Fibroblast of skin of right quadriceps (primary cell): ENCODE results near the gene LZTS3.
A peak's percentile ranks its signal among the peaks of the same experiment; 100 is the strongest.
"Not testable (repeated sequence)": the region's sequence is repeated elsewhere in the genome, so short reads cannot be mapped to it uniquely, and the experiment has no call there.

ENCODE experiments used
- DNase-seq: peaks from one replicate; pipeline ENCODE4 v3.0.0-alpha.2; 2013

Gene LZTS3

GRCh38 chr20:3166913-3167342 lies 6.4 kb downstream of the LZTS3 start:
- no peak for DNase-seq

GRCh38 chr20:3166338-3166912 lies 6.9 kb downstream of the LZTS3 start:
- no peak for DNase-seq

- DNase-seq = peak; percentile 38
Observed at GRCh38 chr20:3165473-3166337, 7.6 kb downstream of the LZTS3 start.

- no peak for DNase-seq
Observed at GRCh38 chr20:3164763-3165410, 8.5 kb downstream of the LZTS3 start.

- no peak for DNase-seq
Observed at GRCh38 chr20:3164043-3164762, 9.1 kb downstream of the LZTS3 start.

GRCh38 chr20:3163099-3164042 lies 10.0 kb downstream of the LZTS3 start:
- no peak for DNase-seq

GRCh38 chr20:3162080-3162611 lies 11.2 kb downstream of the LZTS3 start:
- DNase-seq = no peak

GRCh38 chr20:3161316-3162079 lies 11.9 kb downstream of the LZTS3 start:
- no peak for DNase-seq

GRCh38 chr20:3160418-3160817 lies 12.9 kb downstream of the LZTS3 start:
- no peak for DNase-seq

- peak; percentile 8 for DNase-seq
Observed at GRCh38 chr20:3158968-3159431, 14.3 kb downstream of the LZTS3 start.

GRCh38 chr20:3157817-3158216 lies 15.5 kb downstream of the LZTS3 start:
- no peak for DNase-seq

- no peak for DNase-seq
Observed at GRCh38 chr20:3156811-3157619, 16.3 kb downstream of the LZTS3 start.

GRCh38 chr20:3152057-3152644 lies 21.2 kb downstream of the LZTS3 start:
- DNase-seq = not testable (repeated sequence)

GRCh38 chr20:3150908-3151307 lies 22.4 kb downstream of the LZTS3 start:
- no peak for DNase-seq

GRCh38 chr20:3146732-3147341 lies 26.5 kb downstream of the LZTS3 start:
- no peak for DNase-seq

- no peak for DNase-seq
Observed at GRCh38 chr20:3141757-3142156, 31.6 kb downstream of the LZTS3 start.

- DNase-seq = no peak
Observed at GRCh38 chr20:3137492-3137891, 35.9 kb downstream of the LZTS3 start.

- no peak for DNase-seq
Observed at GRCh38 chr20:3135507-3136070, 37.8 kb downstream of the LZTS3 start.

GRCh38 chr20:3134151-3134550 lies 39.2 kb downstream of the LZTS3 start:
- no peak for DNase-seq
